ENCODE results near the gene CD3D. TPM values are rescaled to one million over a fixed set of nuclear protein-coding genes. Genes with fewer than 3 reads are reported as not detected.
A peak's percentile ranks its signal among the peaks of the same experiment; 100 is the strongest.

CD3D gene
- total RNA-seq, 2 experiments from 2014 or later = not detected

DNA sequence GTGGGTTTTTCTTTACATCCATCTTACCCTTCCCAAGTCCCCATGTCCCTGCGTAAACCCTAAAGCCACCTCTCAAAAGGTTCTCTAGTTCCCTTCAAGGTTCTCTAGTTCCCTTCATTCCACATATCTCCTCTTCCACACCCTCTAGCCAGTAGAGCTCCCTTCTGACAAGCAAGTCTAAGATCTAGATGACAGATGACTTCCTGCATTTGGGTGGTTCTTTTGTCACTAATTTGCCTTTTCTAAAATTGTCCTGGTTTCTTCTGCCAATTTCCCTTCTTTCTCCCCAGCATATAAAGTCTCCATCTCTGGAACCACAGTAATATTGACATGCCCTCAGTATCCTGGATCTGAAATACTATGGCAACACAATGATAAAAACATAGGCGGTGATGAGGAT lies 30.2 kb downstream of the CD3D start:
- TF ChIP-seq EZH2phosphoT487 (IDR thresholded peaks at IDR 0.05; ENCODE audit: borderline replicate concordance, low read depth, low read length) (no peak), CTCF (conservative IDR thresholded peaks at IDR 0.05; ENCODE audit: low read length) (no peak)
- ChIA-PET POLR2A (interaction anchor here (0.8 to 1.7 kb wide), 10 partner anchors 9 to 104 kb away, joined by 3 to 10 read pairs (median 3); partner anchors contain the start of gene UBE4A), CTCF (ENCODE audit: unreplicated experiment) (interaction anchor here (1.2 to 1.7 kb wide), 2 partner anchors 27 to 114 kb away, joined by 4 to 8 read pairs; no protein-coding TSS in a partner anchor)
- no peaks in the 10 kb centered on the region for H4K20me1 ChIP-seq (ENCODE audit: insufficient read depth, low read length)
- BruUV-seq (replicated peaks) = no TSS peak
- no peaks in the 10 kb centered on the region for H3K9me3 ChIP-seq (ENCODE audit: low read length)
- no peaks in the 10 kb centered on the region for H3K79me2 ChIP-seq (ENCODE audit: insufficient read depth, low read depth, low read length)
- no peaks in the 10 kb centered on the region for H3K36me3 ChIP-seq (ENCODE audit: insufficient read depth, low read length)
- H3K4me3 ChIP-seq (ENCODE audit: low read depth, low read length, poor library complexity, severe bottlenecking) = peak overlapping the region; percentile 43
- H2AFZ ChIP-seq (ENCODE audit: low read length) = peak overlapping the region; percentile 64; the same call in 1 of the 2 replicates
- H3K9me2 ChIP-seq (ENCODE audit: insufficient read depth, low read length) = no peaks in the 10 kb centered on the region
- intact Hi-C loops (cut with micrococcal nuclease; ENCODE audit: unreplicated experiment) = loop anchor here (1.0 kb wide), 1 partner anchor 60 kb away; the partner anchor contains the start of gene MPZL3
- H3K4me1 ChIP-seq (ENCODE audit: insufficient read depth, low read length, poor library complexity, severe bottlenecking) = peaks cover 66% of the 10 kb centered on the region
- DNase-seq (ENCODE audit: low spot score) = peak; percentile 44
- peak overlapping the region; percentile 99 for H3K27ac ChIP-seq (ENCODE audit: low read depth, low read length, poor library complexity, severe bottlenecking)
- H3K4me2 ChIP-seq (ENCODE audit: low read length) = peak overlapping the region; percentile 80

DNA sequence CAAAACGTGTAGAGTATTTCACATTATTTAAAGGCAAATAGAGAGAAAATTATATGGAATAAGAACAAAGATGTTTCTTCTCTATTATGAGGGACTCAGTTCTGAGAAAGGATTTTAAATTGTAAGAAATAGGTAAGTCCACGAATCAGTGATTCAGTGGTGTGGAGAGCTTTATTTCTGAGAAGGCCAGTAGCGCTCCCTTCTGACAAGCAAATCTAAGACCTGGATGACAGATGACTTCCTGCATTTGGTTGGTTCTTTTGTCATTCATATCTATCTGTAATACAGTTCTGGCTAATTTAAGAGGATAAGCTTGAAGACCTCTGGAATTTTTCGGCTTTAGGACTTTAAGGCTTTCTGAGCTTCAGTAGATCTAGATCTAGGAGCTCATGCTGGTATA lies 31.0 kb downstream of the CD3D start:
- POLR2A ChIA-PET = interaction anchor here (0.5 to 1.7 kb wide), 14 partner anchors 10 to 521 kb away, joined by 3 to 10 read pairs (median 3); partner anchors contain the start of gene UBE4A
- Histone ChIP-seq H3K4me2 (ENCODE audit: low read length) (peak overlapping the region; percentile 80), H3K4me3 (ENCODE audit: low read depth, low read length, poor library complexity, severe bottlenecking) (peak overlapping the region; percentile 43), H3K36me3 (ENCODE audit: insufficient read depth, low read length) (no peaks in the 10 kb centered on the region), H3K9me3 (ENCODE audit: low read length) (no peaks in the 10 kb centered on the region), H2AFZ (ENCODE audit: low read length) (peak overlapping the region; percentile 64; the same call in 1 of the 2 replicates), H4K20me1 (ENCODE audit: insufficient read depth, low read length) (no peaks in the 10 kb centered on the region), H3K9me2 (ENCODE audit: insufficient read depth, low read length) (no peaks in the 10 kb centered on the region), H3K79me2 (ENCODE audit: insufficient read depth, low read depth, low read length) (no peaks in the 10 kb centered on the region), H3K27ac (ENCODE audit: low read depth, low read length, poor library complexity, severe bottlenecking) (peak overlapping the region; percentile 99), H3K4me1 (ENCODE audit: insufficient read depth, low read length, poor library complexity, severe bottlenecking) (peaks cover 60% of the 10 kb centered on the region)
- BruUV-seq (replicated peaks) = no TSS peak
- CTCF ChIA-PET (ENCODE audit: unreplicated experiment) = interaction anchor here (1.2 to 1.7 kb wide), 3 partner anchors 28 to 113 kb away, joined by 3 to 8 read pairs (median 4); no protein-coding TSS in a partner anchor
- TF ChIP-seq CTCF (conservative IDR thresholded peaks at IDR 0.05; ENCODE audit: low read length) = peak; percentile 66
- TF ChIP-seq EZH2phosphoT487 (IDR thresholded peaks at IDR 0.05; ENCODE audit: borderline replicate concordance, low read depth, low read length) = no peak
- DNase-seq (ENCODE audit: low spot score) = peak; percentile 50
- intact Hi-C loops (cut with micrococcal nuclease; ENCODE audit: unreplicated experiment) = loop anchor here (1.0 kb wide), 1 partner anchor 113 kb away; no protein-coding TSS in a partner anchor
